NB4 (cell line): ENCODE results near the gene BMPR1B.

Experiments
- DNase-seq: peaks from one replicate; pipeline ENCODE4 v3.0.0; 2010; ENCODE audit warnings: low read depth
- H3K4me3 ChIP-seq: one replicate; pipeline ENCODE4 v1.5.1; 2011; ENCODE audit warnings: mild to moderate bottlenecking, low read depth, low read length, moderate library complexity
- MYC ChIP-seq: IDR thresholded peaks from 2 replicates; pipeline ENCODE4 v1.6.1; 2011; ENCODE audit warnings: low read depth, low read length
- POLR2A ChIP-seq: IDR thresholded peaks from 2 replicates; pipeline ENCODE4 v1.6.1; 2011; ENCODE audit warnings: mild to moderate bottlenecking; ENCODE audit not compliant: insufficient read length; ENCODE audit errors: extremely low read depth
- TF ChIP-seq, protein P1 (sequence below): IDR thresholded peaks from 2 replicates; pipeline ENCODE4 v1.6.1; 2011; ENCODE audit warnings: low read depth, low read length
- TF ChIP-seq, protein P2 (sequence below): IDR thresholded peaks from one replicate; pipeline ENCODE4 v1.5.1; 2012; ENCODE audit warnings: low read depth, low read length

The BMPR1B gene

DNA sequence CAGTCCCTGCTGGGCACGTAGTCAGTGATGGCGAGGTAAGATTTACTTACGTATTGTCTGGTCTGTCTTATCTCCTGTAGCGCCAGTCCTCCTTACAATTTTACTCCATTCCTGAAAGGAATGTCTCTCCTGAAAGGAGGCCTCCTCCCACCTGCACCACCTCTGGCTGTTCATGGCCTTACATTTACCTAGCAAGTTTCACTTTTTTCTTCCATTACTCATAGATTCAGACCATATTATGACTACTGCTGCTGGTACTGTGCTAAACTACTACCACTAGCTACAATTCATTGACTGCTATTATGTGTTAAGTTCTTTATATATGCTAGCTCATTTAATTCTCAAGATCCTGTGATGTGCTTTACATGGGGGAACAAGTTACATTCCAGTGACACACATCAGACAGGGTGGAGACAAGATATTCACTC is 189.9 kb downstream of the BMPR1B start:
- no peak for DNase-seq
- TF ChIP-seq MYC (no peak), POLR2A (no peak)
- TF ChIP-seq, protein P1, sequence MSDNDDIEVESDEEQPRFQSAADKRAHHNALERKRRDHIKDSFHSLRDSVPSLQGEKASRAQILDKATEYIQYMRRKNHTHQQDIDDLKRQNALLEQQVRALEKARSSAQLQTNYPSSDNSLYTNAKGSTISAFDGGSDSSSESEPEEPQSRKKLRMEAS = no peak
- TF ChIP-seq, protein P2, sequence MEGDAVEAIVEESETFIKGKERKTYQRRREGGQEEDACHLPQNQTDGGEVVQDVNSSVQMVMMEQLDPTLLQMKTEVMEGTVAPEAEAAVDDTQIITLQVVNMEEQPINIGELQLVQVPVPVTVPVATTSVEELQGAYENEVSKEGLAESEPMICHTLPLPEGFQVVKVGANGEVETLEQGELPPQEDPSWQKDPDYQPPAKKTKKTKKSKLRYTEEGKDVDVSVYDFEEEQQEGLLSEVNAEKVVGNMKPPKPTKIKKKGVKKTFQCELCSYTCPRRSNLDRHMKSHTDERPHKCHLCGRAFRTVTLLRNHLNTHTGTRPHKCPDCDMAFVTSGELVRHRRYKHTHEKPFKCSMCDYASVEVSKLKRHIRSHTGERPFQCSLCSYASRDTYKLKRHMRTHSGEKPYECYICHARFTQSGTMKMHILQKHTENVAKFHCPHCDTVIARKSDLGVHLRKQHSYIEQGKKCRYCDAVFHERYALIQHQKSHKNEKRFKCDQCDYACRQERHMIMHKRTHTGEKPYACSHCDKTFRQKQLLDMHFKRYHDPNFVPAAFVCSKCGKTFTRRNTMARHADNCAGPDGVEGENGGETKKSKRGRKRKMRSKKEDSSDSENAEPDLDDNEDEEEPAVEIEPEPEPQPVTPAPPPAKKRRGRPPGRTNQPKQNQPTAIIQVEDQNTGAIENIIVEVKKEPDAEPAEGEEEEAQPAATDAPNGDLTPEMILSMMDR = no peak

DNA sequence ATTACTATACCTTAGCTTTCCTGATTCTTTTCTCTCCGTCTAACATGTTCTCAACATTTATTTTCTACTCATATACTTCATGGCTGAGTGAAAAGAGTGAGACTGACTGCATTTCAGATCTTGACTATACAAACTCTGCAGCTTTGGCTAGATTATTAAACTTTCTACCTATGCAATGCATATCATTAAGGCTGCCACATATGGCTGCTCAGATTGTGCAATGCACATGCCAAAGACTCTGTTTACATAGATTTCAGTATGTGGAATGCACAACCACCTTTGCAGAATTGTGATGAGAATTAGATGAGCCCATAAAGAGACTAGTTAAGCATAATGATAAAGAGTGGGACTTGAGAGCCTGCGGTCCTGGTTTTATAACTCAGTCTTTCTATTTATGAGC is 196.5 kb downstream of the BMPR1B start:
- DNase-seq = no peak
- no peak overlapping the region for H3K4me3 ChIP-seq
- TF ChIP-seq MYC = no peak
- TF ChIP-seq, protein P2 = no peak
- TF ChIP-seq, protein P1 = no peak

More for the DNA sequence above, 189.9 kb downstream of the BMPR1B start:
- H3K4me3 ChIP-seq = no peak overlapping the region

DNA sequence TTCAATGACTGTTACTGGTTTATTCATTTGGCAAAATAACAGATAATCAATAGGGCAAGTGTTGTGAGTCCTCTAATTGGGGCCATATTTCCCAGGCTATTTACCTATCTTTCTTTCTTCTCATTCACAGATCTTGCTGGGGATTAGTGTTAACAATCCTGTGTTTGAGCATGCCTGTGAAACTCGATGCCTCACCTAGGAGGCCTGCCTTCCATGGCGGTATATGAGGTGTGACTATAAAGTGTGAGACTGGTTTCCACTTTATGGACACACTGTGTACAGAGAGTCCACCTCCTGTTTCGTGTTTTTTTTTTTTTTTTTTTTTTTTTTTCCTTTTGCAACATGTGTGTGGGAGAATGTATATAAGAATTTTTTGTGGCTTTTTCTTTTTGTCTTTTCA is 199.3 kb downstream of the BMPR1B start:
- no peak for TF ChIP-seq MYC
- TF ChIP-seq, protein P1 = no peak
- TF ChIP-seq, protein P2 = no peak
- TF ChIP-seq POLR2A = no peak
- no peak overlapping the region for H3K4me3 ChIP-seq
- no peak for DNase-seq

DNA sequence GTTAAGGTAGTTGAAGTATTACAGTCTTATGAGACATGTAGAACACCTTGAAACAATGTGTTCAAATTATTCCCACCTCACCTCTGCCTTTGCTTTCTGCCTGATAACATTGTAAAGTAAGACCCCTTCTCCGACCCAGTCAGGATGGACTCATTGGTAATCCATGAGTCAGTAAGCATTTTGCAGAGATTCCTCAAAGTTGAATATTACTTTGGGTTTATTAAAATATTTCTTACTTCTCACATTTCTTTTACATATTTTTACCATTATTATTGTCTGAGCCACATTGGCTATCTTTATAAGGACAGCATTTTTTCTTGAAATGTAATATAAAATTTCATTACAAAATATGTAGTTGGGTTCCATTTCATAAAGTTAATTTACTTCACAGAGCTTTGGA is 201.6 kb downstream of the BMPR1B start:
- TF ChIP-seq POLR2A = no peak
- TF ChIP-seq, protein P1 = no peak
- no peak overlapping the region for H3K4me3 ChIP-seq
- no peak for DNase-seq

DNA sequence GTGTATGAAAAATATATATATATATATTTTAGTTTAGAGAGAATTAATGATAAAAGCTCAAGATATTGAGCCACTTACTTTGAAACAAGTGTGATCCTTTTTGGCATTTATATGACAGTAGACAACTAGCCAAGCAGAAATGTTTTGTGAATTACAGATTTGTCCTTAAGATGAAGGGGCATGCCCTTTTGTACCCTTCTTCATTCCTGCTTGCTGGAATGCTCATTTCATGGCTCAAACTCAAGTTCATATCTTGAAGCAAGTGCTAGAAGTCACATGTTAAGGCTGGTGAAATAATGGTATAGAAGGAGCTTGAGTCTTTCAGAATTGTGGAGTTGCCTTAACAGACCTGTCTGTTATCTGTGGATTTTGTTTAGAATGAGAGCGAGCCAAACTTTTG is 203.0 kb downstream of the BMPR1B start:
- H3K4me3 ChIP-seq = no peak overlapping the region
- TF ChIP-seq, protein P1 = no peak
- TF ChIP-seq MYC = no peak
- TF ChIP-seq POLR2A = no peak
- TF ChIP-seq, protein P2 = no peak
- no peak for DNase-seq

DNA sequence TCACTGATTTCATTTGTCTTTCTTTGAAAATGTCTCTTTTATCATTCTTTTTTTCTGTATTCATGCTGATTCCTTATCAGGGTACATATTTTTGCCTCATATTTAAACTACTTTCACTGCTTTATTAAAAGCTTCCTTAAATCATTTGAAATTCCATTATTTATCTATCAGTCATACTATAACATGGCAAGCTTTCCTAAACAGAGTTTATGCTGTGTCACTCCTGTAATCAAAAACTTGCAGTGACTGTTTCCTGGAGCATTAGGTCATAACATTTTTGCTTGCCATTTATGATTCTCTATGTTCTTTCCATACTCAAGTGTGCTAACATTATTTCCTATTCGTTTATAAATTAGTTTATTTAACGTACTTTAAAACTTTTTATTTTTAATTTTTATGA is 203.7 kb downstream of the BMPR1B start:
- TF ChIP-seq POLR2A = no peak
- TF ChIP-seq, protein P1 = no peak
- TF ChIP-seq, protein P2 = no peak
- no peak for DNase-seq
- H3K4me3 ChIP-seq = no peak overlapping the region
